ENCODE results near the gene DHFR. TPM values are rescaled to one million over a fixed set of nuclear protein-coding genes. Genes with fewer than 3 reads are reported as not detected.

Gene DHFR
- total and polyA plus RNA-seq, 2 donors (not counting 1 experiment from before 2014, with no cell fraction given) = 8.5 to 12.6 TPM

GRCh38 chr5:80646926-80647325 lies 7.9 kb downstream of the DHFR start:
- Histone ChIP-seq H2AFZ (ENCODE audit: insufficient read depth, low read depth, low read length, poor library complexity, severe bottlenecking) (no peak overlapping the region), H3K4me1 (ENCODE audit: control insufficient read depth in 2 of 2, insufficient read depth in 2 of 2, low read length in 2 of 2) (no peaks in the 10 kb centered on the region), H3K36me3 (replicated peaks in 1 of 2; ENCODE audit: control extremely low read depth in 1 of 2, control insufficient read depth in 1 of 2, extremely low read depth in 1 of 2, insufficient read depth in 2 of 2, low read length in 1 of 2) (peaks cover 4 to 5% of the 10 kb centered on the region in 2 experiments), H3K9ac (ENCODE audit: low read length) (no peak overlapping the region), H3K4me3 (ENCODE audit: control extremely low read depth in 1 of 5, extremely low read depth in 1 of 5, insufficient read depth in 1 of 5, low read depth in 2 of 5, low read length in 4 of 5) (no peak overlapping the region), H3K9me3 (ENCODE audit: control extremely low read depth in 1 of 3, control insufficient read depth in 2 of 3, insufficient read depth in 1 of 3, low read length in 2 of 3) (no peaks in the 10 kb centered on the region), H3K79me2 (ENCODE audit: control insufficient read depth, insufficient read depth, low read length) (no peaks in the 10 kb centered on the region), H3K4me2 (replicated peaks; ENCODE audit: low read depth, low read length, poor library complexity, severe bottlenecking) (no peak overlapping the region), H4K20me1 (ENCODE audit: control insufficient read depth, insufficient read depth, low read length, poor library complexity, severe bottlenecking) (no peaks in the 10 kb centered on the region), H3K27ac (ENCODE audit: low read length in 2 of 2) (no peak overlapping the region), H3K27me3 (replicated peaks in 1 of 4; ENCODE audit: control extremely low read depth in 1 of 4, control insufficient read depth in 3 of 4, insufficient read depth in 4 of 4, low read length in 3 of 4) (no peaks in the 10 kb centered on the region)
- intact Hi-C loops (cut with micrococcal nuclease) = no loop called here
- no peak for ATAC-seq (ENCODE audit: low read depth)
- ChIA-PET POLR2A (no interaction called here), CTCF (no interaction called here)
- WGBS (ENCODE audit: insufficient coverage) = no CpG with 5 or more reads among the region's 3 CpGs
- Mint-ChIP-seq H3K4me1 (no peaks in the 10 kb centered on the region), H3K27ac (no peak overlapping the region), H3K9me3 (ENCODE audit: insufficient read depth) (peaks cover 2% of the 10 kb centered on the region), H3K27me3 (no peaks in the 10 kb centered on the region), H3K4me3 (no peak overlapping the region)
- TF ChIP-seq EZH2 (IDR thresholded peaks at IDR 0.05; ENCODE audit: borderline replicate concordance, insufficient read depth, low read depth, low read length, poor library complexity, severe bottlenecking) (no peak), CTCF (IDR thresholded peaks at IDR 0.05) (no peak)
- no peak for DNase-seq

GRCh38 chr5:80644900-80645299 lies 9.9 kb downstream of the DHFR start:
- ChIA-PET CTCF (interaction anchor here (0.6 kb wide), 1 partner anchor 546 kb away, joined by 3 read pairs; no protein-coding TSS in a partner anchor), POLR2A (no interaction called here)
- Histone ChIP-seq H3K9ac (ENCODE audit: low read length) (no peak overlapping the region), H3K79me2 (ENCODE audit: control insufficient read depth, insufficient read depth, low read length) (no peaks in the 10 kb centered on the region), H3K27ac (ENCODE audit: low read length in 2 of 2) (no peak overlapping the region), H4K20me1 (ENCODE audit: control insufficient read depth, insufficient read depth, low read length, poor library complexity, severe bottlenecking) (no peaks in the 10 kb centered on the region), H3K27me3 (replicated peaks in 1 of 4; ENCODE audit: control extremely low read depth in 1 of 4, control insufficient read depth in 3 of 4, insufficient read depth in 4 of 4, low read length in 3 of 4) (no peaks in the 10 kb centered on the region), H3K4me3 (ENCODE audit: control extremely low read depth in 1 of 5, extremely low read depth in 1 of 5, insufficient read depth in 1 of 5, low read depth in 2 of 5, low read length in 4 of 5) (no peak overlapping the region), H2AFZ (ENCODE audit: insufficient read depth, low read depth, low read length, poor library complexity, severe bottlenecking) (no peak overlapping the region), H3K36me3 (replicated peaks in 1 of 2; ENCODE audit: control extremely low read depth in 1 of 2, control insufficient read depth in 1 of 2, extremely low read depth in 1 of 2, insufficient read depth in 2 of 2, low read length in 1 of 2) (peaks cover 4 to 19% of the 10 kb centered on the region in 2 experiments), H3K4me2 (replicated peaks; ENCODE audit: low read depth, low read length, poor library complexity, severe bottlenecking) (no peak overlapping the region), H3K4me1 (ENCODE audit: control insufficient read depth in 2 of 2, insufficient read depth in 2 of 2, low read length in 2 of 2) (no peaks in the 10 kb centered on the region), H3K9me3 (ENCODE audit: control extremely low read depth in 1 of 3, control insufficient read depth in 2 of 3, insufficient read depth in 1 of 3, low read length in 2 of 3) (no peaks in the 10 kb centered on the region)
- TF ChIP-seq CTCF (IDR thresholded peaks at IDR 0.05) = no peak
- no peak for TF ChIP-seq EZH2 (IDR thresholded peaks at IDR 0.05; ENCODE audit: borderline replicate concordance, insufficient read depth, low read depth, low read length, poor library complexity, severe bottlenecking)
- no peak for DNase-seq
- ATAC-seq (ENCODE audit: low read depth) = no peak
- Mint-ChIP-seq H3K27me3 (no peaks in the 10 kb centered on the region), H3K27ac (no peak overlapping the region), H3K4me1 (no peaks in the 10 kb centered on the region), H3K4me3 (no peak overlapping the region), H3K9me3 (ENCODE audit: insufficient read depth) (peaks cover 2% of the 10 kb centered on the region)
- intact Hi-C loops (cut with micrococcal nuclease) = no loop called here
- 96% methylated on average over 4 of the region's 4 CpGs for WGBS (ENCODE audit: insufficient coverage)

Measured in B cell (primary cell).